NK-92 (cell line): ENCODE data around the gene SKAP1.
"Not testable (repeated sequence)": the region's sequence is repeated elsewhere in the genome, so short reads cannot be mapped to it uniquely, and the experiment has no call there.

Source experiments
- DNase-seq: peaks from one replicate; lab custom pipeline; 2025; ENCODE audit not compliant: unreplicated experiment; lab: John Stamatoyannopoulos, UW

SKAP1 gene

DNA sequence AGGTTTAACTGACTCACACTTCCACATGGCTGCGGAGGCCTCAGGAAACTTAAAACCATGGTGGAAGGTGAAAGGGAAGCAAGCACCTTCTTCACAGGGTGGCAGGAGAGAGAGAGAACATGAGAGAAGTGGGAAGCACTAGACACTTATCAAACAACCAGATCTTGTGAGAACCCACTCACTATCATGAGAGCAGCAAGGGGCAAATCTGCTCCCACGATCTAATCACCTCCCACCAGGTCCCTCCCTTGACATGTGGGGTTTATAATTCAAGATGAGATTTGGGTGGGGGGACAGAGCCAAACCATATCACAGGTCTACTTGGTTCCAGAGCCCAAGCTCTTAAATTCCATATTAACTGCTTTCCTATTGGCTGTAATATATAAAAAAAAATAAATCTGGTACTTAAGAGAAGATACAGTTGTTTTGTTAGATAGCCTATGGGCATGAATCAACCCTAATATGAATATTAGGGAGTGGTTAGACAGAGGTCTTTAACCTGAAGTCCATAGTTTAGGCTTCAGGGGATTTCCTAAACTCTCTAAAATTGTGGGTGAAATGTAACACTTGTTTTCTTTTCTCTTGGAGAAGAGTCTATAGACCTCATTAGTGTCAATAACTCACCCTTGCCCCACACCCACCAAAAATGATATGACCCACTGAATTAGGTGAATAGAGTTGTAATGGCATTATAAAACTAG lies 56.7 kb downstream of the SKAP1 start:
- no peak for DNase-seq

DNA sequence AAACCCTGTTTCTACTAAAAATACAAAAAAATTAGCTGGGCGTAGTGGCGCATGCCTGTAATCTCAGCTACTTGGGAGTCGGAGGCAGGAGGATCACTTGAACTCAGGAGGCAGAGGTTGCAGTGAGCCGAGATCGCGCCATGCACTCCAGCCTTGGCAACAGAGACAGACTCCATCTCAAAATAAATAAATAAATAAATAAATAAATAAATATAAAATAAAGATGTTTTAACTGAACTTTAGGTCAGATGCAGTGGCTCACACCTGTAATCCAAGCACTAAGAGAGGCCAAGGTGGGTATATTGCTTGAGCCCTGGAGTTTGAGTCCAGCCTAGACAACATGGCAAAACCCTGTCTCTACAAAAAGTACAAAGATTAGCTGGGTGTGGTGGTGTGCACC lies 61.0 kb downstream of the SKAP1 start:
- DNase-seq: not testable (repeated sequence)

DNA sequence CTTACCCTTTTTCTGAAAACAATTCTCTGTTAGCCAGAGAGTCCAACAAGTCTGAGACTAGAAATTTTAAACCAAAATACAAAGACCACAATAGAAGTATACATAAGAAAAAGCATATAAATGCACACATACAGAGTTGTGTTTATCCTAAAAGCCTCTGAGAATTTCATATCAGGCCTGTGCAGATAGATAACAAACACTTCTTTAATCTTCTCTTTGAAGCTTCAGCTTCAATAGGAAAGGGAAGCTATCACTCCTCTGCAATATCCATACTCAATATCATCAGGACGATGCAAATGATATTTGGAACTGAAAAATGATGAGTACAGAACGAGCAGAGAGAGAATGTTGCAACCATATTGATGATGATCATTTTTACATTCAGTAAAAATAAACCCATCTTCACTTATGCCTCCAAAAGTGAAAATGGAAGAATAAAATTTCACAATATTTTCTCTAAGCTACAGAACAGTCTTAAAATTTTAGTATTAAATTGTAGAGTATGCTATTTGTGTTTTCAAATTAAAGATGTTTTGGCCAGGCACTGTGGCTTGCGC lies 61.6 kb downstream of the SKAP1 start:
- no peak for DNase-seq

DNA sequence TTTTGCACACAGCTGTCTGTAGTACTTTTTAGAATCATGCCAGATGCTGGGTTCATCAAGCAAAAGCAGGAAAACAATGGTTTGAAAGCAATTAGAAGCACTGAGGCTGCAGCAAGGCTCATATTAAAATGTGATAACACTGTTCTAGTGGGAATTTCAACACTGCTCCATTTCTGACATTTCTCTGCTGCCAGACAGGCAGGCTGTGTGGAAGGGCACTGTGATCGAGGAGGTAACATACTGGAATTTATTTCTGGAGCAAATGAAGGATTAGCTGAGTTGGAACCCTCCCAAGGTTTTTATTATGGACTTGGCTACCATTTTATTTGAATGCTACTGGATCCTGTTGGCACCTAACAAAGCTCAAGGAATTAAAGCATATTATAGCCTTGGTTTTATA lies 66.9 kb downstream of the SKAP1 start:
- DNase-seq: no peak

DNA sequence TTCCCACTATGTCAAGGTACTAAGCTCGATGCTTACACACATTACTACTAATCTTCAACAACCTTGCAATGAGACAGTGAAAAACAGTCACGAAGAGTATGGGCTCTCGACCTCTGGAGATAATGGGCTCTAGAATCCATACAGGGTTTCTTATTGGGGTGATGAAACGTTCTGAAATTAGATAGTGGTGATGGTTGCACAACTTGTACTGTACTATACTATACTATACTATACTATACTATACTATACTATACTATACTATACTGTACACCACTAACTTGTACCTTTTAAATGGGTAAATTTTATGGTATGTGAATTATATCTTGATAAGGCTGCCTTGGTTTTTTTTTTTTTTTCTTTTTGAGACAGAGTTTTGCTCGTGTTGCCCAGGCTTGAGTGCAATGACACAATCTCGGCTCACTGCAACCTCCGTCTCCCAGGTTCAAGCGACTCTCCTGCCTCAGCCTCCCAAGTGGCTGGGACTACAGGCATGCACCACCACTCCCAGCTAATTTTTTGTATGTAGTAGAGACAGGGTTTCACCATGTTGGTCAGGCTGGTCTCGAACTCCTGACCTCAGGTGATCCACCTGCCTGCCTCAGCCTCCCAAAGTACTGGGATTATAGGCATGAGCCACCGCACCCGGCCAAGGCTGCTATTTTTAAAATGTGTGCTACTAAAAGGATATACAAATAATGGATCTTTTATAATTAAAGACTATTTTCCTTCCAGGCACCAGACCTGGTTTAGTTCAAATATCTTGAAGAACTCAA lies 69.0 kb downstream of the SKAP1 start:
- DNase-seq: not testable (repeated sequence)

DNA sequence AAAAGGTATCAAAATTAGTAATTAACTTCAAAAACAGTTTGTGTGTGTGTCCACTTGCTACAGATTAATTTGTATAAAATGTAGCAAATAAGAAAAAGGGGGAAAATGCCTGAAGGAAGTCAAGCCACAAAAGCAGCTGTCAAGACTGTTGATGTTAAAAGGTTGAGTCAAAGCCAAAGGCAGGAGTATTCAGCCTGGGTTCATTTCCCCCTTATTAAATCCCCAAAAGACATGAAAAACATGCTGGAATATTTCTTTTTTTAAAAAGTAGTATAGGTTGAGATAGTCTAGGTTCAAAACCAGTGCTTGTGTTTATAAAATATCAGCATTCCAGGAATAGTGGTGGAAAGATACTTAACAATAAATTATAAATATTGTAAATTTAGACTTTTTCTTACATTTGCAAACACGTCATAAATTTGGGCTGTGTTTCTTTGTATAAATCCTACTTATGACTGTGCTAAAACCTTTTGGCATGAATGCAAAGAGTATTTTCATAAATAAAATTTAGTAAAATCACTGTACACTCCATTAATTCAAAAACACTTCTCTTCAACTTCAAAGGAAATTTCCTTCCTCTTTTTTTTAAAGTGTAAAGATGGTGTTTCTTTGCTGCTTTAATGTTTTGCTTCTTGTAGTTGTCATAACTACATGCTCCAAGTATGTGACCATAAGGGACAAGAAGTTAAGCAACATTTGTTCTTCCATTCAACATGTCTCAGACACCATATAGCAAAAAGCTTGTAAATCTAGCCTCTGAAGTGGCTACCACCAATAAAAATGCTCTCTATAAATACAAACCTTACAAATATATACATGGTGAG lies 72.0 kb downstream of the SKAP1 start:
- DNase-seq: no peak

DNA sequence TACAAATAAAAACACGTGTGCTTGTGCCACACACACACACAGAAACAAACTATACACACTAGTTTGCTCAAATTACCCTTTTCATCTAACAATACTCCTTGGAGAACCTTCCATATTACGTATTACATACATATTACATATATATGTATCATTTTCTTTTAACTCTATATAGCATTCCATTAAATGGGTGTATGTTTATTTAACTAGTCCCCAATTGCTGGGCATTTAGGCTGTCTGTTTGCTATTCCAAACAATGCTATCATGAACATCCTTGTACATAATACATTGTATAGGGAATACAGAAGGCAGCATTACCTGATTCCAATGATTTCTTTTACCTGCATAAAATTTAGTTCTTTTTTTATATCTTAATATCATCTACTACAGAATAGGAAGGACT lies 73.1 kb downstream of the SKAP1 start:
- DNase-seq: no peak

DNA sequence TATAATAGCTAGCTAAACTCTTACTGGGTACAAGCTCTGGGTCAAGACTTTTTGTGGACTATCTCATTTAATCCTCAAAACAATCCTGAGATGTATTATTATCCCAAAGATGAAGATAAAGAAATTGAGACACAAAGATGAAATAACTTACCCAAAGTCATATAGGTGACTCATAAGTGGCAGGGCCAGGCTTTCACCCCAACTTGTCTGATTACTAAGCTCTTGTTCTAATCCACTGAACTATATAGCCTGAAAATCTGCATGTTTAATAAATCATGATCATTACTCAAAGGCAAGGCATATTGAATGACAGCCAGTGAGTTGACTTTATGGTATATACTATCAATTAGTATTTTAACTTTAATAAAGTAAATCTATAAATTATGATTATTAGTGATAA lies 77.4 kb downstream of the SKAP1 start:
- no peak for DNase-seq

DNA sequence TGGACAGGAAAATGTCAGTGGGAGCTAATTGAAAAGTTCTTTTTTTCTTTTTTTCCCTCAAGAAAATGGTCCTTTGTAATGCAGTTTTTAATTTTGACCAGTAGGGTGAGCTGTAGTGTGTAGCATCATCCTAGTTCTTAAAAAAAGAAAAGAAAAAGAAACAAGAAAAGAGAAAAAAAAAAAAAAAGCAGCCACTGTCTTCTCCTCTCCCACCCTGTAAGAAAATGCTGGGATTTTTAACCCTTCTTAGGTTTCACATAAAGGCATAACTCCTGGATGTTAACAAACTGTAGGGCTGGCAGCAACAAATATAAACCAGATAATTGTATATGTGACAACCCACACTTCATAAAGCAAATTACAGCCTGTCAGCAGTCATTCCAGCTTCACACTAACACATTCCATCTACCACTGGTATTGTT lies 78.1 kb downstream of the SKAP1 start:
- DNase-seq: no peak

DNA sequence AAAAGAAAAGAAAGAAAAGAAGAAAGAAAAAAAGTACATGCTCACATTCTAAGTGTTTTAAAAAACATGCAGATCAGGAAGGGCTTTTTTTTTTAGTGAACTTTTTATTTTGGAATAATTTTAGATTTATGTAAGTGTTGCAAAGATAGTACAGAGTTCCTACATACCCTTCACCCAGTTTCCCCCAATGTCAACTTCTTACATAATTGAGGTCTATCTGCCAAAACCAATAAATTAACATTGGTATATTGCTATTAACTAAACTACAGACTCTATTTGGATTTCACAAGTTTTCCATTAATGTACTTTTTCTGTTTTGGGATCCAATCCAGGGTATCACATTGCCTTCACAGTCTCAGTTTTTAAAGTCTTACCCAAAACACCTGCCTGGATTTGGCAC lies 81.7 kb downstream of the SKAP1 start:
- DNase-seq: no peak

DNA sequence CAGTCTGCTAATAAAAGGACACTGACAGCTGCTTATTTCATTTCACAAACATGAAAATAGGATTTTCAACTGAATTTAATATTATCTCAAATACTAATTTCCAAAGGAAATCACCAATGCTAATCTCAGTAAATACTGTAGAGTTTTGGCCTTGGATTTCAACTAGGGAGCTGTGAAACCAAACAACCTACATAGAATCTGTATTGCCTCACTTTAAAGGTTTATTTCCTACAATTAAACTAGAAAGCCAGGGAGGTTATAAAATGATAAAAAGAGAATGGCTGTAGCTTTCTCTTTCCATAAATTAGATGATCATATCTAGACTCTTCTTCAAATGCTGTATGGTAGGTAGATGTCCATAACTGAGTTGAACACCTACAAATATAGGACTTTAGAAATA lies 82.8 kb downstream of the SKAP1 start:
- DNase-seq: no peak

DNA sequence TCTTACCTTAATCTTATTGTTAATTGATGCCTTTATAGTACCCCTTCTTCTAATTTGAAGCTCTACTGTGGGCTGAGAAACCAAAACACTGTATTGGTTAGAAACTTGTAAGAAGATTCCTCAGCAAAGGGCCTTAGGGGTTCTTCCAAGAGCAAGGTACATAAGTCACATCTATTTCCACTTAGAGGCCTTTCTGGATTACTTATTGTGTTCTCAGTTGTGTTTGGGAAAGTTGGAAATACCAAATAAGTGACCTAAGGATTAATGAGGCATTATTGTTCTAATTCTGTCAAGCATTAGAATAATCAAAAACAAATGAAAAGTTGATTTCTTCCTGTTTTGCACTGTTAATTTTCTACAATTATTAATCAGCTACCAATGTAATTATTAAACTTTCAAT lies 85.8 kb downstream of the SKAP1 start:
- no peak for DNase-seq

DNA sequence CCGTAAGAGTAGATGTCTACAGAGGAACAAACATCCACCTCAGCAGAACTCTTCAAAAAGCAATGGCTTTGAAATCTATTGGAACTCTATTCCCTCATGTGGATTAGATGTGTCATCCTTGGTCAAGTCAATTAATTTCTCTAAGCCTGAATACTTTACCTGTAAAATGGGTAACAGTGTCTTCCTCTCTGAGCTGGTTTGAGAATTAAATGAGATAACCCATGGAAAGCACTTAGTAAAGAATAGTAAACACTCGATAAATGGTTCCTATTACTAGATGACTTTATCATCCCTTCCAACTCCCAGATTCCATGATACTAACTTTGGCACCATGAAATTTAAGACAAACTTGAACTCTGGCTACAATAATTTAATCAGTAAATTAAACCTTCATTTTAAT lies 89.1 kb downstream of the SKAP1 start:
- no peak for DNase-seq

DNA sequence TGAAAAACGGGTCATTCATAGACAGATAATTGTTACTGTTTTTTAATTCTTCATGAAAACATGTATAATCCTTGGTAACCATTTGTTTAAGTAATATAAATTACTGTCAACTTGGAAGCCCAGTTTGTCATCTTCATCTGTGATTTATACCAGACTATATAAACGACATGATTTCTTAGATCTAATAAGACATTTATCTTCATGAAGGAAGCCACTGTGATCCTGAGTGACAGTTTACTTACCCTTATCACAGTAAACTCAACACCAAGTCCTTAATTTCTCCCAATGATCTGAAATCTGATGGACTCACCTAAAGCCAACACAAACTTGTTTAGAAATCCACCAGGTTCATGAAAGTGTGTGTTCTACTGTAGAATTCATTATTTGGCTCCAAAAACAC lies 91.3 kb downstream of the SKAP1 start:
- no peak for DNase-seq

DNA sequence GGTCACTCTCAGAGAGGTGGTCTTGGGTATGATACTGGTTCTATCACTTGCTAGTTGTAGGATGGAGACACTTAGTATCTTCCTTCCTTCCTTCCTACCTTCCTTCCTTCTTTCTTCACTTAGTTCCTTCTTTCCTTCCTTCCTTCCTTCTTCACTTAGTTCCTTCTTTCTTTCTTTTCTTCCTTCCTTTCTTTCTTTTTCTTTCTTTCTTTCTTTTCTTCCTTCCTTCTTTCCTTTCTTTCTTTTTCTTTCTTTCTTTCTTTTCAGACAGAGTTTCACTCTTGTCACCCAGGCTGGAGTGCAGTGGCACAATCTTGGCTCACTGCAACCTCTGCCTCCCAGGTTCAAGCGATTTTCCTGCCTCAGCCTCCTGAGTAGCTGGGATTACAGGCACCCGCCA lies 92.1 kb downstream of the SKAP1 start:
- not testable (repeated sequence) for DNase-seq

DNA sequence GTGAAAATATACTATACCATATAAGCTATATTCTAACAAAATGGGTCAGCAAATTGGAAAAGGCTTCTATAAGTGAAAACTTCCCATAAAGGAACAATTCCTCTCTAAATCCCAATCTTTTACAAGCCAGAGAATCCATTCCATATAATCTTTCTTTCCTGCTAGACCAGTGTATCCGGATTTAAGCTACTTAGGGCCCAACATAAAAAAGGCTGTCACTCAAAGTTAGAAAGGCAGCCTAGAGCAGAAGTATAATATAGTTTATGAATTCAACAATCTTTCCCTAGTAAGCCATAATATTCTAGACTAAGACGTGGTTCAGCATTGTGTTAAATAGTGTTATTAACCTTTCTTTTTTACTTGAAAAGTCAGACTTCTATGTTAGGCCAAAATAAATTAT lies 93.0 kb downstream of the SKAP1 start:
- no peak for DNase-seq

DNA sequence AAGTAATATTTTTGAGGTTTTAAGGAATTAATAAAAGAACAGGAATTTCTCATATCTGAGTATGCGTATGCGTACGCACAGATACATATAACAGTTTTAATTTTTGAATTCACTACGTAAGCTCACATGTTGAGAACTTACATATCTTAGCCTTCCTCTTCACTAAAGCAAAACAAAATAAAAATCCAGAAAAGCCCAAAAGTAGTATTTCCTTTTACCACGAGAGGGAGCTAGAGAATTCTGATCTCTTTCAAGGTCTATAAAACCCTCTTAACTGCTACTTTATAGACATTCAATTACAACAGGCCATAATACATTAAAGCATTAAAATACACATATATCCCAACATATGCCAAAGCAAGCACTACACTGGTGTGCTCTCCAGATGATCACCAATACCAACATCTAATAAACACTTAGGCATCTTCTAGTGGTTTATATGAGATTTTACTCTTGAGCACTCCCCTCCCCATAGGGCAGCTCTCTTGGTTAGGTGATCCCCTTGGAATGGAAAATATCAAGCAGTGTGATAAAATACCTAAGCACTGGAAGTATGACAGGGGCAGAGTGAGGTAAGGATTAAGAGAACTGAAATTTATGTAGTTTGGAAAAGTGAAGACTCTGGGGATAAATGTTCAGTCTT lies 94.0 kb downstream of the SKAP1 start:
- no peak for DNase-seq

DNA sequence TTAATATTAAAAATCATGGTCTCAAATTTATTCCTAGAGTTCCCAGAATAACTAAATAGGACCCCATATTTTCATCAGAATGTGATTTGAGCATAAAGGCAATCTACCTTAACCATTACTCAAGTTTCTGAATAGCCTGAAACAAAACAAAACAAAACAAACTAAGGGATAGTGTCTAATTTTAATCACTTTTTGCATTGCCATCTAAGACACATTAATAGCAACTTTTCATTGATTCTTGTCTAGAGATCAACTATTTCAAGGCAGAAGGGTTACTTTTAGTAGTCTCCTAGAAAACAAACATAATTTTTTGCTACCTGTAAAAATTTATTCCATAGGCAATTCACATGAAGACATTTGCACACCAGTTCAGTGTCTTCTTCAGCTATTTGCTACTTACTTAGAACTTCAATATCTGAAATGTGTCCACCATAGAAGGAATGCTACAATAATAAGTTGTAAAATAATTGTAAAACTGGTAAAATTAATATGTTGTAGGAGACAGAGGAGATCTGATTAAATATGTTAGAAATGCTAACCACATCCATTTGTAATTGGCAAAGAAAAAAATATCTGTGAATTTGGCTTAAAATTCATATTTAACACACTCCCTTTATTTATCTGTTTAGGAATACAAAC lies 94.7 kb downstream of the SKAP1 start:
- no peak for DNase-seq

DNA sequence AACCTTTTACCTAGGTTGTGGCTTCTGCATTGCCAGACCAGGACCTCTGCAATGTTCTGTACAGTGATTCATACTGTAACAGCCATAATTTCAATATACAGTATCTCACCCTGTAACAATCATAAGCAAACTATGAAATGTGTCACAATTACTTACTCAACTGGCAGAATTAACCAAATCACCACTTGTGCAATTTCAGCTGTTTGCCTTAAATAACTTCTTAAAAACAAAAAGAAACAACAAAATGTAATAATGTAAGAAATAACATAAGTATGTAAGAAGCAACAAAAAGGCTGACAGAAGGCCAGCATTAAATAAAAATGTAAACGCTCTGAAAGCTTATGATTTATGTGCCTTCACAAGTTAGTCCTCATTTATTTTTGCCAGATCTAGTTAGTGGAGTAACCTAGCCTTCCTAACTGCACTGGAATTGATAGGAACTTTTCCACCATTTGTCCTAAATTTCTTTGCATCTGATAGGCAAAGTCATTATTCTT lies 96.9 kb downstream of the SKAP1 start:
- DNase-seq: no peak

DNA sequence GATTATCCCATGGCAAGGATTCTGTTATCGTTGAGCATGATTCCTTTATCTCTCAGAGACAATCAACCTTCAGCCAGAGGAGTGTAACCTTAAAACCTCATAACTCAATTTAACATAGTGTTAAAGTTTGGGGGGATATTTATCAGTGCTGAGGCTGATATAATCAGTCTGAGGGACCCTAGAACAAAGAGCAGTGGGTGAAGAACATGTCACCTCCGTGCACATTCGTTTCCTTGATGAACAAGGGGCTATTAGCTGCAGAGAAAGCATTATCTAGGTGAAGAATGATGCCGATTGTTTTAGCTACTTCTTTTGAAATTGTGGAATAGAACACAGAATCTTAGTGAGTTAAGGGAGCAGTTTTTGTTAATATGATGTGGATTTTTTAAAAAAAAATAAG lies 99.1 kb downstream of the SKAP1 start:
- DNase-seq: no peak
